ENCODE measurements around the gene TGM5.
"Not testable (repeated sequence)": the region's sequence is repeated elsewhere in the genome, so short reads cannot be mapped to it uniquely, and the experiment has no call there.

Gene TGM5

DNA sequence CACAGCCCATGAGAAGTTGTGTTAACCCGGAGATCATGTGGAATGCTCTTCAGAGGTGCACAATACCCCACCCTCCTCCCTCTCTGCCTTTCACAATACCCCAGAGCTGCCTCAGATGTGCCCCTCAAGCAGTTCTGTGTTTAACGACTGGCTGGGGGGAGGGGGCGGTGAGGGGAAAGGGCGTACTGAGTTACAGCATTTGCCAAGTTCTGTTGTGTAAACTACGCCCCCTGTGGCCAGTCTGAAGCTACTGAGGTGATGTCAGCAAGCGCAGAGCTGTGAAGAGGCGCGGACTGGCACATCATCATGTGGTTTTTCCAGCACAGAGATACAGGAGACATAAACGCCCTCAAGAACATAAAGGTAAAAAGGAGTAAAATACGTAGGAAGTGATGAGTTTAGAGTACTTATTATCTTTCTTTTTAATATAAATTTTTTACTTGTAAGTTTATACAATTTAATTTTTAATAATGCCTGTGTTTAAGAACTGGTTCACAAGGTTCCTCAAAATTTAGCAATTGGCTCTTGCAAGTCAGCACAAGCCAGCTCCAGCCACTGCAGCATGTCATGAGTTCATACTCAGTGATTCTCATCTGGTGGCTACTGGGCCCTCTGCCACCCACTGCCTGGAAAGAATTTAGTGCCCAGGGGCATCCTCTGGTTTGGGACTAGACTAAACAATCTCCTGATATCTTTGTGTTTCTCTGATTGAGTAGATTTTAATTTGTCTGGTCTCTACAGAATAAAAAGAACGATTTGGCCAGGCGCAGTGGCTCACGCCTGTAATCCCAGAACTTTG, 47.6 kb downstream of the TGM5 start:
- no peak for DNase-seq (ENCODE audit: low read depth in 1 of 2, low spot score in 1 of 2)

DNA sequence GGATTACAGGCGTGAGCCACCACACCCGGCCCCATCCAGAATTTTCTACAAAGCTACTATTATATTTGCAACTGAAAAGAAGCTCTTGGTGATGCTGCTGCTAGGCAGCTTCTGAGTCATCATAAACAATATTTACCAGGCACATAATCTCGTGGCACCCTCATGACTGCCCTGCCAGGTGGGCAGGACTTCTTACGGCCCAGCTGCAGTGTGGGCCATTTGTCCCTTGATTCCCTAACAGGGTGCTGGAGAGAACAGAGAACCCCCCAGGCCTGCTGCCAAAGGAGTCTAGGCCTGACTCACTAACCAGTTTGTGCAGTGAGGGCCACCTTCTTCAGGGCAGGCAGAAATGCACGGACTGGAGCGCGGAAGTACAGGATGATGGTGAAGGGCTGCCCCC, 50.8 kb downstream of the TGM5 start:
- no peak for DNase-seq (ENCODE audit: low read depth in 1 of 2, low spot score in 1 of 2)

DNA sequence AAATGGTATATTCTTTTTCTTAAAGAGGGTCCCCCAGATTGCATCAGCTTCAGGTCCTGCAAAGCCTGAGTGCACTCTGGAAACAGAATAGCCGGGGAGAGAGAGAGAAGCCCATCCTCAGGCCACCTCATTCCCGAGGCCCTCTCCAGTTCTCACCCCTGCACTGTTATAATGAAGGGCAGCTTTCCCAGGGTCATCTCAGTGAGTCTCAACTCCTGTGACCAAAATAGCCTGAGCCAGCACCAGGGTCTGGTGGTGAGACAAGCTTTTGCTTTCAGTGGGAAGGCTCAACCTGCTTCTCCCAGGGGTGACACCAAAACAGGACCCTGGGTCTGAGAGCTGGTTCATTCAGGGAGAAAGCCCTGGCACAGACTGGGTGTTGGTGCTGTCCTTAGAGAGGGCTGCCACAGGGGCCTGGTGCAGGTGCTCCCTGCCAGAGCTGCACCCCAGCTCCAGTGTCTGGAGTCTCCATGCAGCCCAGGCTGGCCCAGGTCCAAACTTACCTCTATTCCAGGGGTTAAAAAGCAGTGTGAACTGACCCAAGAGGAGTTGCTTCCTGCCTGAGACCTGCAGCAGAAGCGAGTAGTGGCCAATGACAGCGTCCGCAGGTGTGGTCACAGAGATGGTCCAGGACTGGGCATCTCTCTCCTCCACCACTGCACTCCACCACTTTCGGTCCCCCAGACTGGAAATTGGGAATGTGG, 52.0 kb downstream of the TGM5 start:
- DNase-seq (ENCODE audit: low read depth in 1 of 2, low spot score in 1 of 2), result no peak

DNA sequence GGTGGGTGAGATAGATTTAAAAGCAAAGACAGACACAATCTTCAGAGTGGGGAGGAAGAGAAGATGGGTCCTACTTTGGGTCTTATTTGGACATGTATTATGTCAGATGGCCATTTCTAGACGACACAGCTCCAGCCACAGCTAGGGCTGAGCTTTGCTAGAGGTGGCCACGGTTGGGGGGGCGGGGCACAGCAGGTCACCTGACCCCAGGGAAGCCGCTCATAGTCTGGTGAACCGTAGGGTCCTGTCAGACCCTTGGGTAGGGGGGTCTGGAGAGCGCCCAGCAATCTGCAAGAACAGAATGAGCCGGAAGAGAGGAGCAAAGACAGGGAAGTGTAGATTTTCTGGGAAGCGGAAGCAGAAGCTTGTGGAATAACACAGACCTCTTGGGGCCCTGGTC, 52.6 kb downstream of the TGM5 start:
- DNase-seq (ENCODE audit: low read depth in 1 of 2, low spot score in 1 of 2), result no peak

DNA sequence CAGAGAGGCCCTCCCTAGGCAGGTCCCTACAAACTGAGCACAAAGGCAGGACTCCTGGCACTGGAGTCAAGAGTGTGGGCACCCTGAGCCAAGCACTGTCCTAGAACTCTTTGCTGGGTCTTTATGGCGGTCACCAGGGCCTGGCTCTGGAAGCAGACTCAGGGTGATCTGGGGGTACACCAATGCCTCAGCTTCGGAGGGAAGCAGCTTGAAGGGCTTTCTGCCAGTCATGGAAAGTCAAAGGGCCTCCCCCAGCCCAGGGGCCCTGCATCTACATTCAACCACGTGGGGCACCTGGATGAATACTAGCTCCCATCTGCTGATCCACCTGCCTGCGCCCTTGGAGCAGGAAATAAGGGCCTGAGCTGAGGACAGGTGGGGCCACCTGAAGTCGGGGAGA, 53.3 kb downstream of the TGM5 start:
- DNase-seq (ENCODE audit: low read depth in 1 of 2, low spot score in 1 of 2), result no peak

DNA sequence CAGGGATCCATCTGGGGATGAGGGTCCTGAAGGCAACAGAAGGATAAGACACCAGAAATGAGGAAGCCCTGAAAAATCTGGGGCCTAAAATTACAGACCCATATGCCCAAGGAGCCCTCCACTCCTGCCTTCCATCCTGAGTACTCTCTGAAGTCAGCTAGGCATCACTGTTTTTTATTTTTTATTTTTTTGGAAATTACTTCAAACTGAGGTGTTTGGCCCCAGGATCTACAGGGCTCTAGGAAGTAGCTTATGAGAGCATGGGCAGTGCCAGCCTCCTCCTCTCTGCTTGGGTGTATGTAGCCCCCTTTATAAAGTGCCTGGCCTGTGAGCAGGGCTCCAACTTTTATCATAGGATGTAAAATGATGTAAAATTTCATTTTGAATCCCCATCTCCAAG, 53.8 kb downstream of the TGM5 start:
- no peak for DNase-seq (ENCODE audit: low read depth in 1 of 2, low spot score in 1 of 2)

DNA sequence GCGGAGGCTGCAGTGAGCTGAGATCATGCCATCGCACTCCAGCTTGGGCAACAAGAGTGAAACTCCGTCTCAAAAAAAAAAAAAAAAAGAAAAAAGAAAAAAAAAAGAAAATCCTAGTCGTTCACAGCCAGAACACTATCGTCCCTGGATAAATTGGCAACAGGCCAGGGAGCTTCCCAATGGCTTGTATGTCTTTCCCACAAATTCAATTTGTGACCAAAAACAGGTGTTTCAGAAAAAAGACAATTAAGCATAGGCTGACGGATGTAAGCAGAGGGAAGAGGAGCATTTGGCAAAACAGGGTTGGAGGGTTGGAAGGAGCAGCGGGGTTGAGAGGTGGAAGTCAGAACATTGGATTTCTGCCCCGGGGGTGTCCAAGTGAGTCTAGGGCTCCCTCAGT, 54.4 kb downstream of the TGM5 start:
- no peak for DNase-seq (ENCODE audit: low read depth in 1 of 2, low spot score in 1 of 2)

DNA sequence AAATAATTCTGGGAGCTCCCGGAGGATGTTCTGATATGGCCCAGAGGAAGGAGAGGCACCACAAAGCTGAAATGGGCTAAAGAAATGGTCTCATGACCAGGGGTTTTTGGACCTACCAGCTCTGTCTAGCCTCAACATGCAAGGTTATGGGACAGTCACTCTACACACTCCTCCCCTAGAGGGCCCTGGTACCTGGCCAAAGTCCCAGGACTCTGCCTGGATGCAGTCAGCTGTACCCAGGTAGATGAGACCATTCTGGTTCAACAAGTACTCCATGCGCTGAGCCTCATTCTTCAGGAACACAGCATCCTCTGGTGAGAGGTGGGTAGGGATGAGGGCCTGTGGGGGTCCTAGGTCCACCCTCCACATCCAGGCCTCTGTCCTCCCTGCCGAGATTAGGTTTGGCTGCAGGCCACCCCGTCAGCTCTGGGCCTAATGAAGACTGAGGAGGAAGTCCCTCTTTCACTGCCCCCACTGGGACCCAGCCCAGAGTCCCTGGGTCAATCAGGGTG, 55.4 kb downstream of the TGM5 start:
- no peak for DNase-seq (ENCODE audit: low read depth in 1 of 2, low spot score in 1 of 2)

DNA sequence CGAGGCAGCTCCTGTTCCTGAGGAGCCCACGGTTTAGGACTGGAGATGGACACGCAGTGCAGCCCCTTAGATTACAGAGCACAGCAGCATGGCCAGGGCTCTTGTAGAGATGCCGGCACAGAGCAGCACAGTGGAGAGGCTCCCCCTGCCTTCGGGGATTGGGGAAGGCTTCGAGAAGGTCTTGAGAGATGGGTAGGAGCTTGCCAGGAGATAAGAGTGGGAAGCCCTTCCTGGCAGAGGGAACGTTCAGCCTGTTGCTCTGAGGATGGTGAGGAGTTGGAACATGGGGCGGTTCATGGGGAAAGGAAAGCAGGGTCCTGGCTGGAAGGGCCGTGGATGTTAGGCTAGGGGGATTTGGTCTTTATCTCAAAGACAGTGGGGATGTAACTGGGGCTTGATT, 55.9 kb downstream of the TGM5 start:
- no peak for DNase-seq (ENCODE audit: low read depth in 1 of 2, low spot score in 1 of 2)

DNA sequence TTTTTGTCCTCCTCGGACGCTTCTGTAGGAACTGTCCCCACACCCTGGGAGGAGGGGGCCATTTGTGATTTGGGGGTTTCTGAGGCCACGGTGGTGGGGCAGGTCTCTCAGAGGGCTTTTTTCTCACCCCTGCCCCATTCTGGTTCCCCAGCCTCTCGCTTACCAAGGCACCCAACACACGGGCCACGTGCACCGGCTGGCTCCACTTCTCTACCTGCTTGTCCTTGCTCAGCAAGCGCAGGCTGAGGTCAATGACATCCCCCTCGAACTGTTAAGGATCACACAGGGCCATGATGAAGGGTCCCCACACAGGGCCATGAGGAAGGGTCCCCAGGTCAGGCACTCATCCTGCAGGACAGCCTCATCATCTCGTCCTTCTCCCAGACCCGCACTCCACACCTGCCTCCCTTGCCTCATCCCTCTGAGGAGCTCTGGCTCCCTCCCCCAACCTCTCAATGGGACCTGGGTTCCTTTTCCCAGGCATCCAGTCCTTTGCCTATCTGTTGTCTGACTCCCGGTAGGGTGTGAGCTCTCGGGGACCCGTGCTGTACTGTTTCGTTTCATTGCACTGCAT, 56.5 kb downstream of the TGM5 start:
- no peak for DNase-seq (ENCODE audit: low read depth in 1 of 2, low spot score in 1 of 2)

DNA sequence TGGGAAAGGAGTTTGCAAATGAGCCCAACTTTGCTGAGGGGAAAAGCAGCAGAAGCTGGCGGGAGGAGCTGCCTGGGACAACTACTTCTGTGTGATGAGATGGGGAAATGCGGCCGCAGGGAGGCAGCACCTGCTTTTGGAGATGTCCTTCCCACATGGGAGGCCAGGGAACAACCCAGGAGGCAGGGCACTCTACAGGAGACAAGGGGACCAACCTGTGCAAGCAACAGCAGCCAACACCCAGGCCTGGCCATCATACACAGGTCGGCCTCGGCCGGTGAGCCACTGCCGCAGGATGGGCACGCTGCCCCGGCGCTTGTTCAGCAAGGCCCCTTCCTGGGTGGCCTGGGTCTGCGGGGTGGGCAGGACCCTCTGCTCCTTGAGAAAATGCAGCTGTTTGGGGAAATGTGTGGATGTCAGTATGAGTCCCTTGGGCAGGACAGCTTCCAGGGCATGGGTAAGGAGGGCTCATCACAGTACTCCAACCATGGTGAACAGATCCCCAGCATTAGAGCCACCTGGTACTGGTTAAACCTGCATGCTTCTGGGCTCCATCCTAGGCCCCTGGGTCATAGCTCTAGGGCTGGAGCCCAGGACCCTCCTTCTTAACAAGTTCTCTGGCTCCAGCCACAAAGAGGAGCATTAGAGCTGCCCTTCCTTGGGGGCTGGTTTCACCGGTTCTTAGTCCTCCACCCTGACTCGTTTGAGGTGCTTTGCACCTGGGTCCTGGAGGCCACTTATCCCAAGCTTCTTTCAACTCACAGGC, 57.5 kb downstream of the TGM5 start:
- DNase-seq (ENCODE audit: low read depth in 1 of 2, low spot score in 1 of 2), result no peak

DNA sequence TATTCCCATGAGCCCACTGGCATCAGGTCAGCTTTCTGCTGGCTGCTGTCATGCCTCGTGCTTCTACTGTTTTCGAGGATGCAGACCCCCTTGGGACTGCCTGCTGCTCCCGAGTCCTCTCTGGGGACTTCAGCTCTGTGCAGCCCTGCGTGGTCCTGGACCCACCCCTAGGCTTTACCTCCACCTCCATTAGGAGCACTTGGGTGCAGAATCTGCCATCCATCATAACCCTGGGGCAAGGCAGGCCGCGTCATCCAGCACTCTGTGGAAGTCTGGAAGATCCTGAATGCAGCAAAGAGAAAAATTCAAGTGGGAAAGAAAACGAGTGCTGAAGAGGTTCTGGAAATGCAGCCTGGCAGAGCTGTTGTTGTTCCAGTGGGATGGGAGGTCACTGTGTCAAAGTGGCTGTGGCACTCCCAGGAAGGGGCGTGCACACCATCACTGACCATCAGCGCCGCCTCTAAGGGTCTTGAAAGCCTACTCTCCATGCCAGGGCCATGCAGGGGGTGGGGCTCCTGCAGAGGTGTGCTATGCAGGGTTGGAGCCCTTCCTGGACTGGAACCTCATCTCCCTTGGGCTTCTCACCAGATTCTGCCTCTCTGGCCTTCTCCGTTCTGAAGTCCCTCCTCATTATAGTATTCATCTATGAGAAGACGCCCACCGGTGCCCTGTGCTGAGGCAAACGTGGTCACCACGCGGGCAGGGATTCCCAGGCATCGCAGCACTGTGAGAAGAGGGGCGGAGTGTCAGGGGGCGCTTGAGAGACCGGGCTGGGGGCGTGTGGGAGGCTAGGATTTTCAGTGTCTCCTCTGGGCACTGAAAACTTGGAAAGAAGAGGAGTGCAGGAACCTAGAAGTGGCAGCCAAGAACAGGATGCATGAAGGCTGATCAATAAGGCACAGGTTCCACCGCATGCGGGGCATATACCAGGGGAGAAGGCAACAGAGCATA, 58.4 kb downstream of the TGM5 start:
- DNase-seq (ENCODE audit: low read depth in 1 of 2, low spot score in 1 of 2), result no peak

DNA sequence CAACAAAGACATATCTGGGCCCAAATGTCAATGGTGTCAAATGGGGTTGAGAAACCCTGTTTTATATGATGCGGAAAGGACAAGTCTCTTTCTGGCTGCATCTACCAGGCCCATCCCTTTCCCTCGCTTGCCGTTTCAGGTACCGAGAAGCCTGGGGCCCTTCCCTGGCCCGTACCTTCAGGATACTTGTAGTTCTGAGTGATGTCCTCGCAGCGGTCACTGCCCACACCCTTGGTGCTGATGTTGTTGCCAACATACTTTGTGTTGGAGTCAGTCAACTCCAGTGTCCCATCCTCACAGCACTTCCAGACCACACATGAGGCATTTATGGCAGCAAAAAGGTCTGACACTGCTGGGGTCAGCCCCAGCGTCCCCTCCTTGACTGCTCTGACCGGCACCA, 59.7 kb downstream of the TGM5 start:
- no peak for DNase-seq (ENCODE audit: low read depth in 1 of 2, low spot score in 1 of 2)

DNA sequence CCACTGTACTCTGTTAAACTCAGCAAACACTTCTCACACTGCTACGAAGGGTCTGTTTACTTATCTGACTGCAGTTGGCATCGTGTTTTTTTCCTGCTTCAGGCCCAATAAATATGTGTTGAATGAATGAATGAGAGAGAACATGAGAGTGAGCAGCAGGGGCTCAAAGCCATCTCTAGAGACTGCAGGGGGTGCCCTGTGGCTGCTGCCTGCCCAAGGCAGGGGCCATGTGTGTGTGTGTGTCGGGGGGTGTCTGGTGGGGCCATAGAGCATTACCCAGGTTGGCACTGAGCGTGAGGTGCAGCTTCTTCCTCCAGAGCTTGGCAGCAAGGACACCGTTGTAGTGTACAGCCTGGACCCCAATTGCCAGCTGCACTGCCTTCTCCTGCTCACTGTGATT, 60.7 kb downstream of the TGM5 start:
- no peak for DNase-seq (ENCODE audit: low read depth in 1 of 2, low spot score in 1 of 2)

DNA sequence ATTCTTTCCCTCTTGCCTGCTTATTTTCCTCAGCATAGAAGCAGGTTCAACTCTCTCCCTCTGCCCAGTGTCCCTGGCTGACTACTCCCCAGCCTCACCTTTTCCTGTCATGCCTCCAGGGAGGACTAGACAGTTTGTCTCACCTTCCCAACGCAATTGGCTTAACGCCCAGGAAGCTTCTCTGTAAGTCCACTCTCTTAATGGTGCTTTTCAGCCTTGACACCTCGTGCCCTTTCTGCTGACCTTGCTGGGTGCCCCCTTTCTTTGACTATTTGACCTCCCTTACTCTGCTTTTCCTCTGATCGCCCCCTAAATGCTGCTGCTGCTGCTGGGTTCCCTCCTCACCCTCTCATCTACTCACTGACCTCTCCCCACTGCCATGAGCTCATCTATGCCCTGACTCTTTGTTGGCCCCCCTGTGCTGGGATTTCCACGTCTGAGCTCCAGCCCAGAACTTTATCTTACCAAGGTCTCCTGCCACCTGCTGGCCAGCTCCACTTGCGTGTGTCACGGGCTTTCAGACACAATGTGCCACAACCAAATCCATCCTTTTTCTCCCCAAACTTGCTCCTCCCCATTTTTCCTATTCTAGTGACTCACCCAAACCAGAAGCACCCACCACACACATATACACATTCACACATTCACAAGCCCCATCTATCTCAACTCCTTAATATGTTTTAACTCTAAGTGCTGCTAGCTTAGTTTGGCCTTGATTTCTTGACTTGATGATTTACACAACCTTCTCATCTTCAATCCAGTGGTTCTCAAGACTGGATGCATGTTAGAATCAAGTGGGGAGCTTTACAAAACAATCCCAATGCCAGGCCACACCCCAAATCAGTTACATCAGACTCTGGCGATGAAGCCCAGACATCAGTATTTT, 62.5 kb downstream of the TGM5 start:
- peak in 1 of 2 donors; percentile 14 for DNase-seq (ENCODE audit: low read depth in 1 of 2, low spot score in 1 of 2)

DNA sequence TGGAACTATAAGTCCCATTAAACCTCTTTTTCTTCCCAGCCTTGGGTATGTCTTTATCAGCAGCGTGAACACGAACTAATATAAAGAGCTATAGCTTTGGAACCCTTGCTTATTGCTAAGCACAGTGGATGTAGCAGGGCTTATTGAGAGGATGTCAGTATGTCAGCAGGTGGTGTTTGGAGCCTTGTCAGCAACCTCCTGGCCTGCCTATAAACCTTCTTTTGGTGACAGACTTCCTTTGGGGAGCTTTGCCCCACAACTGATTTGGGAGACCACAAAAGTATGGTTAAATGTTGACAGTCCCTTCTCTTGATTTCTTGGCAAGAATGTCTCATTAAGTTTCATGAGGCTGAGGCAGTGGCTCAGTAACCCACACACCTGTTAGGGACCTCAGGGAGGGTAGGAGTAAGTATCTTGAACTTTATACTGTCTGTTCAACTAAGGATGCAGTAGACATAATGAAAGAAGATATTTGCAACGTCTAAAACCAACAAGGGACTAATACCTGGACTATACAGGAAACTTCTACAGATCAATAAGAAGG, 66.7 kb downstream of the TGM5 start:
- no peak for DNase-seq (ENCODE audit: low read depth in 1 of 2, low spot score in 1 of 2)

DNA sequence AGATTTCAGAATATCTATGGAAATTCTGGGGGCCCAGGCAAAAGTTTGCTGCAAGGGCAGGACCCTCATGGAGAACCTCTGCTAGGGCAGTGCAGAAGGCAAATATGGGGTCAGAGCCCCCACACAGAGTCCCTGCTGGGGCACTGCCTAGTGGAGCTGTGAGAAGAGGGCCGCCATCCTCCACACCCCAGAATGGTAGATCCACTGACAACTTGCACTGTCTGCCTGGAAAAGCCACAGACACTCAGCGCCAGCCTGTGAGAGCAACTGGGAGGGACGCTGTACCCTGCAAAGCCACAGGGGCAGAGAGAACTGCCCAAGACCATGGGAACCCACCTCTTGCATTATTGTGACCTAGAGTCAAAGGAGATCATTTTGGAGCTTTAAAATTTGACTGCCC, 67.7 kb downstream of the TGM5 start:
- DNase-seq (ENCODE audit: low read depth in 1 of 2, low spot score in 1 of 2), result no peak

DNA sequence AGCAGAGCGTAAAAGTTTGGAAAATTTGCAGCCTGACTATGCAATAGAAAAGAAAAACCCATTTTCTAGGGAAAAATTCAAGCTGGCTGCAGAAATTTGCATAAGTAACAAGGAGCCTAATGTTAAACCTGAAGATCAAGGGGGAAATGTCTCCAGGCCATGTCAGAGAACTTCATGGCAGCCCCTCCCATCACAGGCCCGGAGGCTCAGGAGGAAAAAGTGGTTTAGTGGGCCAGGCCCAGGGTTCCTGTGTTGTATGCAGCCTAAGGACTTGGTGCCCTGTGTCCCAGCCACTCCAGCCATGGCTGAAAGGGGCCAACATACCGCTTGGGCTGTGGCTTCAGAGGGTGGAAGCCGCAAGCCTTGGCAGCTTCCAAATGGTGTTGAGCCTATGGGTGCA, 68.2 kb downstream of the TGM5 start:
- not testable (repeated sequence) for DNase-seq (ENCODE audit: low read depth in 1 of 2, low spot score in 1 of 2)

DNA sequence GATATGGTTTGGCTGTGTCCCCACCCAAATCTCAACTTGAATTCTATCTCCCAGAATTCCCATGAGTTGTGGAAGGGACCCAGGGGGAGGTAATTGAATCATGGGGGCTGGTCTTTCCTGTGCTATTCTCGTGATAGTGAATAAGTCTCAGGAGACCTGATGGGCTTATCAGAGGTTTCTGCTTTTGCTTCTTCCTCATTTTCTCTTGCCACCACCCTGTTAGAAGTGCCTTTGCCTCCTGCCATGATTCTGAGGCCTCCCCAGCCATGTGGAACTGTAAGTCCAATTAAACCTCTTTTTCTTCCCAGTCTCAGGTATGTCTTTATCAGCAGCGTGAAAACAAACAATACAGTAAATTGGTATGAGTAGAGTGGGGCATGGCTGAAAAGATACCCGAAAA, 69.0 kb downstream of the TGM5 start:
- not testable (repeated sequence) for DNase-seq (ENCODE audit: low read depth in 1 of 2, low spot score in 1 of 2)

Data from activated CD4-positive, alpha-beta T cell treated with anti-CD3 and anti-CD28 coated beads, Interleukin-2, amount 50 U/mL, for 24 hours (primary cell).